Cardiac fibroblast (primary cell): ENCODE data around the gene WLS.

Source experiments
- DNase-seq, 2 donors: peaks; one replicate each; pipeline versions ENCODE4 v3.0.0 to v3.0.0-alpha.2; 2010; ENCODE audit warnings: low read depth in 2 of 2
- H3K4me3 ChIP-seq, 2 donors: replicated peaks in 1 of 2; 1 replicate in 1 of 2; 2 replicates in 1 of 2; pipeline ENCODE4 v1.5.1; 2011; ENCODE audit warnings: low read depth in 2 of 2, low read length in 2 of 2, mild to moderate bottlenecking in 2 of 2, moderate library complexity in 1 of 2
- TF ChIP-seq, protein P1 (sequence below): IDR thresholded peaks from one replicate; pipeline ENCODE4 v1.5.1; 2011; ENCODE audit warnings: low read depth, mild to moderate bottlenecking, low read length, inconsistent platforms

Gene WLS

DNA sequence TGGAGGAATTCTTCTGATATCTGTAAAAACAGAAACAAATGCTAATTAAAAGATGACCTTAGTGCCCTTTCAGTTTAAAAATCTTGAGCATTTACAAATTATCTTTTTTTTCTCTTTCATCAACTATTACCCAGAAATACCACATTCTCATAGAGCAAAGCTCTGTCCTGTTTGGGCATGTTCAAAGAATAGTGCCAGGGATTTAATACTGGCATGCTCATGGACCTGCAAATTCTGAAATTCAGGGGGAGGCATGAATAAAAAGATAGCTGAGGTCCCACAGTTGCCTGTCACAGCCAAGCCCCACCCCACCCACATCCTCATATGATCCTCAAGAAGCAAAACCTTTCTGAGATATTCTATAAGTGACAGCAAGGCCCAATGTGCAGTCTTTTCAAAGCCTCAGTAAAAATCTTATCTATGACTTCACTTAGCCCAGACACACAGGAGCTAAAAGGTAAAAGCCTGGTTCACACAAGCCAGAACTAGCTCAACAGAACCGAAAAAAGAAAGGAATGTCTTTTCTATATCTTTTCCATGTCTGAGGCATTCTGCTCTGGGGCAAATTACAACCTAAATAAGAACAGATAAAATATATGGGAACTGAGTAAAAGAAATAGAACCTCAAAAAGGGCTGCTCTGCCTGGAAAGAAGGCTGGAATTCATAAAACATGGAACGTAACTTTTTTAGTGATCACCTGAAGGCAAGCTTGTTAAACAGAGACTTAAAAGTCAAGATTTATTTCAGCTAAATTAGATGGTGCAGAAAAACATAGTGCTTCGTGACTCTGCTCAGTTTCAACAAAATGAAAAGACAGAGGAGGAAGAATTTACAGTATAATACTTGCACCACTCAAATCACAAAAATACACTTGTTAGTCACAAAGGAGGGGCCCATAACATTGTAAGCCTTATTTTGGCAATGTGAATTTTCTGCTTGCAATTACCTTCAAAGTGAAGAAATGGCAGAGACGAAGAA lies 11.0 kb downstream of the WLS start:
- no peak overlapping the region for H3K4me3 ChIP-seq
- DNase-seq: no peak

DNA sequence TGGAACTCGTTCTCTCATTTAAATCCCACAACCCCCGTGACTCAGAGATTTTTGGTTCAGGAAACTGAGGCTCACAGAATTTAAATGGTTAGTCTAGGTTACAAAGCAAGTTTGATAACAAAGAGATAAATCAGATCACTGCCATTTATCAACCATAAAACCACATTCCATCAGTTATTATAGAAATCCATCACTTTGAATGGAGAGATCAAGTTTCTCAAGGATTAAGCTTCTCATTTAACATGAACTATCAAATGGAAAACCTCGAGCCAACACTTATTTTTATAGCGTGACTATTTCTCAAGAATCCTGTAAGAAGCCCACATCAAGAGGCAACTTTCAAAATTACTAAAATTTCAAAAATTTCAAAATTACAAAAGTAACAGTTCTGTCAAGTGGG lies 11.9 kb downstream of the WLS start:
- H3K4me3 ChIP-seq: no peak overlapping the region
- TF ChIP-seq, protein P1, sequence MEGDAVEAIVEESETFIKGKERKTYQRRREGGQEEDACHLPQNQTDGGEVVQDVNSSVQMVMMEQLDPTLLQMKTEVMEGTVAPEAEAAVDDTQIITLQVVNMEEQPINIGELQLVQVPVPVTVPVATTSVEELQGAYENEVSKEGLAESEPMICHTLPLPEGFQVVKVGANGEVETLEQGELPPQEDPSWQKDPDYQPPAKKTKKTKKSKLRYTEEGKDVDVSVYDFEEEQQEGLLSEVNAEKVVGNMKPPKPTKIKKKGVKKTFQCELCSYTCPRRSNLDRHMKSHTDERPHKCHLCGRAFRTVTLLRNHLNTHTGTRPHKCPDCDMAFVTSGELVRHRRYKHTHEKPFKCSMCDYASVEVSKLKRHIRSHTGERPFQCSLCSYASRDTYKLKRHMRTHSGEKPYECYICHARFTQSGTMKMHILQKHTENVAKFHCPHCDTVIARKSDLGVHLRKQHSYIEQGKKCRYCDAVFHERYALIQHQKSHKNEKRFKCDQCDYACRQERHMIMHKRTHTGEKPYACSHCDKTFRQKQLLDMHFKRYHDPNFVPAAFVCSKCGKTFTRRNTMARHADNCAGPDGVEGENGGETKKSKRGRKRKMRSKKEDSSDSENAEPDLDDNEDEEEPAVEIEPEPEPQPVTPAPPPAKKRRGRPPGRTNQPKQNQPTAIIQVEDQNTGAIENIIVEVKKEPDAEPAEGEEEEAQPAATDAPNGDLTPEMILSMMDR: no peak
- no peak for DNase-seq

More for the DNA sequence above, 11.0 kb downstream of the WLS start:
- TF ChIP-seq, protein P1: no peak

DNA sequence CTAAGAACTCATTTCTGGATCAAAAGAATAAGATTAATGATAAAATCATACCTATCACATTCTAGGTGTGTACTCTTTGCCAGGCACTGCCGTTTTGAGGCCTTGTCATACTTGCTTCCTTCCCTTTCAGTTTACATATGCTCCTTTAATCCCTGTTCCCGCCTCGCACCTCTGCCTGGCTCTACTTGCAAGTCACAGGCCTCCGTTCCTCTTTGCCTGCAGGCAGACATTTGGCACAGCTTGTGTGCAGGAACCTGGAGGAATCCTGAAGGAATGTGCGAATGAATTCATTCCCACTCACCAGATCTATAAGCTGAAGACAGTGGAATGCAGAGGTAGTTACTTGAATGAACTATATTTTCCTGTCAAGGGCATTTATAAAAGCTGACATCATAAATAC lies 13.8 kb downstream of the WLS start:
- no peak for DNase-seq
- no peak overlapping the region for H3K4me3 ChIP-seq
- TF ChIP-seq, protein P1: no peak

DNA sequence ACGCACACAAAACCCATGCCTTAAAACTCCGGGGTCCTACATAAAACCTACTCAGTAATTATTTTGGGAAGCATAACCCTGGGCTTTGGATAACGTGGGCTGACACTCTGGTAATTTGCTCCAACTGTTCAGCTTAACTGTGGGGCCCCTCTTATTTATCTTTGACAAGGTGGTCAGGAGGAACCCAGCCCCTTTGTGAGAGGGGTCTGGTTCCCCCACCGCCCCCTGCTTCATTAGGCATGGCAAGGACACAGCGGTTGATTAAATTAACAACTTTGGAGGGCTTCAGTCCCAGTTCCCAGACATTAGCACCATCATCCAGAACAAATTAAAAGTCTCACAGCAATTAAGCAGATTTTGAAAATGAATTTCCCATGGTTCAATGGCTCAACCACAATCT lies 14.7 kb downstream of the WLS start:
- TF ChIP-seq, protein P1: no peak
- DNase-seq: no peak
- H3K4me3 ChIP-seq: no peak overlapping the region

DNA sequence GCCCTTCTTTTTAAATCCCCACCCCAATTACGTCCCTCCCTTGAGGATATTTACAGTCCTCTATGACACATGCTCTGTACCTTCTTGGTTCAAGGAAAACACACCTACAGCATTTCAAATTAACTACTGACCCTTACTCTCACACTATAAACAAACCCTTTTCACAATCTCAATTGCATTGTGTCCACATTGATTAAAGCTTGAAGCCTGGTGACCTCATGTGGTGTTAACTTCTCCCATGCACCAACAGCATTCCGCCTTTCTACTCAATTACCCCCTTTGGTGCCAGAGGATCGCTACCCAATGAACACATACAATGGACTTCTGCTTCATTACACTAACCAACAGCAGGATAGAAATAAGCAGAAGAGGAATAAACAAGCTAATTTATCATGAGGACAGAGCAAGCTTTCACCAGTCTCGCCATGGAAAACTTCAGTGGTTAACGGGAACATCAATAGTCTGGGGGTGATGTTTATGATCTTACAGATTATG lies 15.2 kb downstream of the WLS start:
- DNase-seq: no peak
- H3K4me3 ChIP-seq: no peak overlapping the region
- TF ChIP-seq, protein P1: no peak

DNA sequence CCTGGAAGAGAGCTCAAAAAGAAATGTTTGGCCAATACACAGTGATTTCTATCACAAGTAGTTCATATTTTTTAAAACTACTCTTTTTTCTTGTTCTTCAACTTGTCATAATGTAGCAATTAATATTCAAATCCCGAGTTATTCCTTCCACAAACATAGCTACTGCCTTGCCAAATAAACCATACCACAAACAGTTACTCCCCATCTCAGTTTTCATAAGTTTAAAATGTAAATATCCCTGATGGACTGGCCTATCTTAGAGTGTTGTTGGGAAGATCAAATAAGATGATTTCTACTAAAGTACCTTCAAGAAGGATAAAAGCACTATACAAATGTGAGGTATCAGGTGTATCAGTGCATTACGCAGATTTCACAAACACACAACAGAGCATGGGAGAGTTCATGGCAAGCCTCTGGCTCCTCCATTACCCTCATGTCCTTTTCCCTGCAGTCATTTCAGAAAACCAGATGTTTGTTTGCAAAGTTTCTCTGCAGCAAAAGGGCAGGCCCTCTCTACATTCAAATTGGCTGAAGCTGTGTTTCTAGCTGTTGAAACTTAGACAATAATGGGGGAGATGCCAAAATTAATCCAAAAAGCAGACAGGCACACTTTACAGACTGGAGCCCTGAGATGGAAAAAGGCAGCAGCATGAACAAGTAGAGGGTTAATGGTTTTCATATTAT lies 16.1 kb downstream of the WLS start:
- no peak overlapping the region for H3K4me3 ChIP-seq
- TF ChIP-seq, protein P1: no peak
- DNase-seq: no peak
